Measurements from ENCODE around the gene KDM4B. TPM values are rescaled to one million over a fixed set of nuclear protein-coding genes. Genes with fewer than 3 reads are reported as not detected.

Gene KDM4B
- polyA plus RNA-seq, 4 donors = 18.5 to 31.9 (median 28.6) TPM

- no peak for DNase-seq (ENCODE audit: low read depth in 4 of 4, low spot score in 2 of 4)
Observed at GRCh38 chr19:5099701-5100221, 130.8 kb downstream of the KDM4B start.

DNA sequence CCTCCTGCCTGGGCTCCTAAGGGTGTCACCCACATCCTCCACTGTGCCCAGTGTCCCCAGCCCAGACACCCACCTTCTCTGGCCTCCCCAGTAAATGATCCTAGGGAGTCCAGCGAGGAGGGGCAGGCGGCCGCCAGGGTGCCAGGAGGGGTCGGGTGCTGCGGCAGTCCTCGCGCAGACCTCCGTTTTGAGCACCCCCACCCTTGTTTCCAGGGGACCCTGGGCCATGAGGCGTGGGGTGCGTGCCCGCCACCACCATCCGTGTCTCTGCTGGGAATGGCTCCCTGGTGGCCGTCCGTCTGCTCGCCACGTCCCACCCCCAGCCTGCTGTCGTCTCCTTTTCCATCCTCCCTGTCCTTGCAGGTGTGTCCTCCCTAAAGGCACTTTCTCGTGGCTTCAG is 133.0 kb downstream of the KDM4B start:
- DNase-seq (ENCODE audit: low read depth in 4 of 4, low spot score in 2 of 4) = no peak

- DNase-seq (ENCODE audit: low read depth in 4 of 4, low spot score in 2 of 4) = no peak
Observed at GRCh38 chr19:5102520-5102919, 133.6 kb downstream of the KDM4B start.

- no peak for DNase-seq (ENCODE audit: low read depth in 4 of 4, low spot score in 2 of 4)
Observed at GRCh38 chr19:5103061-5103701, 134.3 kb downstream of the KDM4B start.

GRCh38 chr19:5103812-5104410 is 135.0 kb downstream of the KDM4B start:
- DNase-seq (ENCODE audit: low read depth in 4 of 4, low spot score in 2 of 4) = no peak

DNA sequence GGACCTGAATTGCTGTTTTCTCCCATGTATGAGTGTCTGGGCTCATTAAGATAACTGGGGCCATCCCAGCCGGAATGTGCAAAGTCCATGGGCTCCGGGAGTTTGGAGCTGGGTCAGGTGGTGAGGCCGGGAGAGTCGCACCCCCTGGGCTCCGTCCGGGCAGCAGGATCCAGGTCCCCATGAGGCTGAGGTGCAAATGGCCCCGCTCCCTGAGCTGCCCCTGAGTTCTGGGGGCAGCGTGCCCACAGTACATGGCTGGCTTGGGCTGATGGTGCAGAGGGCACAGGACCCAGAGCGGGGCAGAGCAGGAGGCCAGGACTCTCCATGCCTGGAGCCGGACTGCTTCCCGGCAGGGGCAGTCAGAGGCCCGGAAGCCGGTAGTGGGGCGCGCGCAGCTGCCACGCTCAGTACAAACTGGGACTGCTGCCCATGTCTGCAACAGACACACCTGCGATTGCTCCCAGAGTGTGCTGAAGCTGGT is 136.0 kb downstream of the KDM4B start:
- no peak for DNase-seq (ENCODE audit: low read depth in 4 of 4, low spot score in 2 of 4)

GRCh38 chr19:5106191-5106726 is 137.3 kb downstream of the KDM4B start:
- DNase-seq (ENCODE audit: low read depth in 4 of 4, low spot score in 2 of 4) = no peak

DNA sequence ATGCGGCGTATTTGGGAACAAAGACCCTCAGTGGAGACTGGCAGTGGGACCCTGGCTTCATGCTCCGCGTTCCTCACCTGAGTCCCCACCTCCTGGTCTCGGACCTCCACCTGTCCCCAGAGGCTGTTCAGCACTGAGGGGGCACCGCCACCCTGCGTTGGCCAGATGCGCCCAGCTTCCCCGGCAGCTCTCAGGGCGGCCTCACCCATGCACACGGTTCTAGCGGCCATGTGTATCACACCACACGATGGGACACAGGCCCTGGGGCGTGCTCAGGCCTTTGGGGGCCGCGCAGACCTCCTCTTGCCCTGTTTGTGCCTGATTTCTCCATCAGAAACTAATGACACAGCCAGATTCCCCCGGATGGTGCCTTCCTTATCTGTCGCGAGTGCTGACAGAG is 138.1 kb downstream of the KDM4B start:
- no peak for DNase-seq (ENCODE audit: low read depth in 4 of 4, low spot score in 2 of 4)

GRCh38 chr19:5107432-5108122 is 138.7 kb downstream of the KDM4B start:
- DNase-seq (ENCODE audit: low read depth in 4 of 4, low spot score in 2 of 4) = no peak

- DNase-seq (ENCODE audit: low read depth in 4 of 4, low spot score in 2 of 4) = no peak
Observed at GRCh38 chr19:5108123-5108596, 139.2 kb downstream of the KDM4B start.

DNA sequence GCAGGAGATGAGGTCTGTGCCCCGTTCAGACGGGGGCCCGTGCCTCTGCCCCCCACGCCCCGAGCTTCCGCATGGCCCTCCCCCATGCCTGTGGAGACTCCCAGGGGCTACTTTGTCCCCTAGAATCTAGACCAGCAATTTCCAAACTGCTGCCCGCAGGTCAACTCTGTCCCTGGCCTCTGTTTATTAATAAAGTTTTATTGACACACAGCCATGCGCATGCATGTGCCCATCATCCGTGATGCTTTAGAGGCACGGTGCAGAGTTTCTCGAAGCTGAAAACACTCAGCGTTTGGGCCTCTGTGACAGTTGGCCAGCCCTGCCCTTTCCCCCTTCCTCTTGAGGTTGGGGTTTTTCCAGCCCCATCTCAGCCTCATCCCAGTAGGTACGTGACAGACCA is 140.0 kb downstream of the KDM4B start:
- no peak for DNase-seq (ENCODE audit: low read depth in 4 of 4, low spot score in 2 of 4)

- DNase-seq (ENCODE audit: low read depth in 4 of 4, low spot score in 2 of 4) = no peak
Observed at GRCh38 chr19:5109560-5109959, 140.6 kb downstream of the KDM4B start.

GRCh38 chr19:5110546-5110945 is 141.6 kb downstream of the KDM4B start:
- no peak for DNase-seq (ENCODE audit: low read depth in 4 of 4, low spot score in 2 of 4)

DNA sequence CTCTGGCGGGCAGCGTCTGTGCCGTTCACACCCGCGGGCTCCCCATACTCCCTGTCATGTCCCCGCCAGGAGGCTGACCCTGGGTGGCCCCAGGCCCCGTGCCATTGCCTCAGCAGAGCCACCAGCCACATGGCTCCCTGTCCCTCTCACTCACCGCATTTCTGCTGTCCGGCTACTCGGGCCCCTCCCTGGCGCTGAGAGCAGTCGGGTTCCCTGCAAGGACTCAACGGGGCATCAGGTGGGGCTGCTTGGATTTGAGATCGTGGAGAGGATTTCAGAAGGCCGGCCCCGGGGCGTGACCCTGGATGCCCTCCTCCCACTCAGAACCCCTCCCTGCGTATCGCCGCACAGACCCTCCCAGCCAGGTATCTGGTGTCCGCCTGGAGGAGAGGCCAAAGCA is 142.1 kb downstream of the KDM4B start:
- no peak for DNase-seq (ENCODE audit: low read depth in 4 of 4, low spot score in 2 of 4)

DNA sequence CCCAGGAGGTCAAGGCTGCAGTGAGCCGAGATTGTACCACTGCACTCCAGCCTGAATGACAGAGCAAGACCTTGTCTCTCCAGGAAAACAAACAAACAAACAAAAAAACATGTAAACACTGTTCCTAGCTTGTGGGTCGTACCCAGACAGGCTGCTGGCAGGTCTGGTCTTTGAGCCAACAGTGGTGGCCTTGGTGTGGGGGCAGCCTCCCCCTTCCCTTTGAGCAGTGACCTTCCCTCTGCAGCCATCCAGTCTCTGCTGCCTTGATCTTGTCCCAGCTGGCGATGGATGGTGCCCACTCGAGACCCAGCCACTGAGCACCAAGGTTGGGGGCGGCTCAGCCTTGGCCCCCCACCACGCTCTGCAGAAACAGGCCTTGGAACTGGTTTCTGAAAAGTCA is 143.3 kb downstream of the KDM4B start:
- no peak for DNase-seq (ENCODE audit: low read depth in 4 of 4, low spot score in 2 of 4)

DNA sequence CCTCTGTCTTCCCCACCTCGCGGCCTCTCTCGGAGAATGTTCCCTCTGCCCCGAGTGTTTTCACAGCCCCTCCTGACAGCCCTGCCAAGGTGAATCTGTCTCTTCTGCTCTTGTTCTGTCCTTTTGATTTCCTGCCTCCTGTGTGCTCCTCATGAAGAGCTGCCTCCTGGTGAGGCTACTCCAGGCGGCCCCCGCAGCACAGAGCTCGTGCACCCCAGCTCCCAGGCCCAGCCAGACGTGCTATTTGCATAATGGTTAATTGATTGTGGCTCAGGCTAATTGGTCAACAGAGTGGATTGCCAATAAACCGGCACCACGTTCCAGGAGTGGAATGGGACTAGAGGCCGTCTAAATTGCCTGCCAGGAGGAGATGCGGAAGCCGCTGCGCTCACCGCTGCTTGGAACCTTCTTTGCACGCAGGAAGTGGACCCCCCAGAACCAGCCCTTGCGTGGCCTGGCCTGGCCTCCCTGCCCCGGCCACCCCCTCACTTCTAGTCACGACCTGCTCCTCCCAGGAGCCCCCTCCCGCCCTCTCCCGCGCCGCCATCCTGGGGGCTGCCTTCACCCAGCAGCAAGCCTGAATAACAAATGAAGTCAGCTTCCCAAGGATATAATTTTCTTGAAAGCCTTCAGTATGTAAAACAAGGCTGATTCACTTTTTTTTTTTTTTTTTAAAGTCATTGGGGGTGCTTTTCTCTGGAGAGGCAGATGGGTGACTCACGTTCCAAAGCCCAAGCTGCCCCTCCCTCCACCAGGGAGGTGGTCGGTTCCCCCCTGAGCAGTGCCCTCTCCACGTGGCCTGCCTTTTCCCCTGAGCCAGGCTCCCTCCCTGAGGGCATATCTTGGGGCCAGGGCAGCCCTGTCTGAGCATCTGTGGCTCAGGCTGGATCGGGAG is 144.0 kb downstream of the KDM4B start:
- no peak for DNase-seq (ENCODE audit: low read depth in 4 of 4, low spot score in 2 of 4)

GRCh38 chr19:5113633-5114586 is 145.0 kb downstream of the KDM4B start:
- DNase-seq (ENCODE audit: low read depth in 4 of 4, low spot score in 2 of 4) = no peak

GRCh38 chr19:5114727-5115126 is 145.8 kb downstream of the KDM4B start:
- no peak for DNase-seq (ENCODE audit: low read depth in 4 of 4, low spot score in 2 of 4)

- no peak for DNase-seq (ENCODE audit: low read depth in 4 of 4, low spot score in 2 of 4)
Observed at GRCh38 chr19:5115351-5115750, 146.4 kb downstream of the KDM4B start.
